Naive thymus-derived CD8-positive, alpha-beta T cell (primary cell): ENCODE data around the gene PCED1B. TPM values are rescaled to one million over a fixed set of nuclear protein-coding genes. Genes with fewer than 3 reads are reported as not detected.

Experiments
- ATAC-seq, 2 donors: fragments of 150-1000 bp; cut with Tn5 transposase in 1 of 2; sonication (Bioruptor Pico), chemical (Tn5 transposase) in 1 of 2; 1 replicate in 1 of 2; 2 replicates in 1 of 2; pipeline ENCODE4 v1.10.0; 2021; ENCODE audit warnings: mild to moderate bottlenecking in 2 of 2, moderate library complexity in 2 of 2
- POLR2A ChIA-PET: fragments of 350-600 bp; sonication (Branson Sonifier 250); formaldehyde crosslinking; loops from one replicate; lab custom pipeline; 2021; ENCODE audit warnings: antibody characterized with exemption; lab: Charles Lee
- DNase-seq, 10 donors: peaks; one replicate each; pipeline versions ENCODE4 v3.0.0 to v3.0.0-alpha.2; 2020 to 2022
- H3K27ac Mint-ChIP-seq, 10 donors: one replicate each; pipeline ENCODE4 v1.8.0; 2020 to 2022; ENCODE audit warnings: mild to moderate bottlenecking in 10 of 10, mixed read lengths in 10 of 10, moderate library complexity in 4 of 10, inconsistent platforms in 1 of 10
- H3K27me3 Mint-ChIP-seq, 5 donors: one replicate each; pipeline ENCODE4 v1.8.0; 2021 to 2022; ENCODE audit warnings: mixed read lengths in 5 of 5
- H3K36me3 Mint-ChIP-seq, 3 donors: one replicate each; pipeline ENCODE4 v1.8.0; 2020 to 2022; ENCODE audit warnings: mixed read lengths in 3 of 3, mild to moderate bottlenecking in 2 of 3, inconsistent platforms in 1 of 3
- H3K4me1 Mint-ChIP-seq, 4 donors: one replicate each; pipeline ENCODE4 v1.8.0; 2021 to 2022; ENCODE audit warnings: mixed read lengths in 4 of 4
- H3K4me3 Mint-ChIP-seq, 10 donors: one replicate each; pipeline ENCODE4 v1.8.0; 2020 to 2022; ENCODE audit warnings: mild to moderate bottlenecking in 10 of 10, mixed read lengths in 10 of 10, moderate library complexity in 6 of 10, inconsistent platforms in 1 of 10
- H3K9me3 Mint-ChIP-seq, 9 donors: one replicate each; pipeline ENCODE4 v1.8.0; 2020 to 2022; ENCODE audit warnings: mixed read lengths in 9 of 9, mild to moderate bottlenecking in 3 of 9, inconsistent platforms in 1 of 9, moderate library complexity in 1 of 9
- polyA plus RNA-seq, 3 donors: library from polyadenylated mRNA; unstranded; fragments of 300-500 nt; fragmentation: Illumina TruSeq; gene quantifications; one replicate each; pipeline ENCODE4 v1.2.3, GENCODE V29; 2021
- total RNA-seq, 8 experiments: library from RNA in 2 of 8; stranded (reverse) in 2 of 8; gene quantifications; one replicate each; pipeline ENCODE4 v1.2.3 and lab custom pipeline; 2021 to 2026

The PCED1B gene
- total and polyA plus RNA-seq, 5 experiments from 2014 or later: 54.9 to 163 (median 83.9) TPM

DNA sequence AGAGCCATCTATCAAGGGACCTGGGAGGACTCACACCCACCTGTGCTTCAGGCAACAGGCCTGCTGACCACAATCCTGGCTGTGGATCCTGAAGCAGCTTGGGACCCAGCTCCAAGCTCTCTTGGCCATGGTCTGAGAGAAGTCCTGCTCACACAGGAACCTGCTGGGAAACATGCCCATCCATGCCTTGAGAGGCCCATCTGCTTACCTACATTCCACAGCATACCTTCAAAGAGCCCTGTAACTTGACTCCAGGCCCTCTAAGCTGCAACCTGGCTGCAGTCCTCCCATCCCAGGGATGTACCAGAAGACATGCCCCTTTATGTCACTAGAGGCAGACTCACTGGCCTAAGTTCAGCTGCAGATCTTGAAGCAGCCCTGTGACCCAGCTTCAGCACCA is 62.0 kb downstream of the PCED1B start:
- Mint-ChIP-seq H3K27ac (peak overlapping the region in 1 of 10 donors; percentile 20), H3K36me3 (peaks cover 26 to 47% (median 45%) of the 10 kb centered on the region in 3 donors), H3K9me3 (peaks cover 0 to 12% (median 2%) of the 10 kb centered on the region in 9 donors), H3K27me3 (no peaks in the 10 kb centered on the region), H3K4me1 (peaks cover 17 to 31% (median 27%) of the 10 kb centered on the region in 4 donors), H3K4me3 (no peak overlapping the region)
- POLR2A ChIA-PET: interaction anchor here (1.3 kb wide), 1 partner anchor 71 kb away, joined by 3 read pairs; no protein-coding TSS in a partner anchor
- no peak for ATAC-seq
- no peak for DNase-seq

DNA sequence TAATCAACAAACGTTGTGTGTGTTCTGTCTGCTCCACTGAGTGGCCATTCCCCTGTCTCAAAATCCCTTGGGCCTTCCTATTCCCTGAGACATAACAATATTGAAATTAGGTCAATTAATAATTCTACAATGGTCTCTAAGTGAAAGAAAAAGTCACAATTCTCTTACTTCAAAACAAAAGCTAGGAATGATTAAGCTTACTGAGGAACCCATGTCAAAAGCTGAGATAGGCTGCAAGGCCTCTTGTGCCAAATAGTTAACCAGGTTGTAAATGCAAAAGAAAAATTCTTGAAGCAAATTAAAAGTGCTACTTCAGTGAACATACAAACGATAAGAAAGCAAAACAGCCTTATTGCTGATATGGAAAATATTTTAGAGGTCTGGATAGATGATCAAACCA is 65.3 kb downstream of the PCED1B start:
- ATAC-seq (peak in 1 of 2 donors; percentile 28), DNase-seq (no peak)
- peak overlapping the region in 7 of 10 donors; percentile 13 to 89 (median 53) for H3K27ac Mint-ChIP-seq
- peaks cover 0 to 4% (median 2%) of the 10 kb centered on the region in 9 donors for H3K9me3 Mint-ChIP-seq
- no peaks in the 10 kb centered on the region for H3K27me3 Mint-ChIP-seq
- peaks cover 16 to 40% (median 36%) of the 10 kb centered on the region in 3 donors for H3K36me3 Mint-ChIP-seq
- POLR2A ChIA-PET: no interaction called here
- peaks cover 16 to 33% (median 29%) of the 10 kb centered on the region in 4 donors for H3K4me1 Mint-ChIP-seq
- H3K4me3 Mint-ChIP-seq: peak overlapping the region in 1 of 10 donors; percentile 15

DNA sequence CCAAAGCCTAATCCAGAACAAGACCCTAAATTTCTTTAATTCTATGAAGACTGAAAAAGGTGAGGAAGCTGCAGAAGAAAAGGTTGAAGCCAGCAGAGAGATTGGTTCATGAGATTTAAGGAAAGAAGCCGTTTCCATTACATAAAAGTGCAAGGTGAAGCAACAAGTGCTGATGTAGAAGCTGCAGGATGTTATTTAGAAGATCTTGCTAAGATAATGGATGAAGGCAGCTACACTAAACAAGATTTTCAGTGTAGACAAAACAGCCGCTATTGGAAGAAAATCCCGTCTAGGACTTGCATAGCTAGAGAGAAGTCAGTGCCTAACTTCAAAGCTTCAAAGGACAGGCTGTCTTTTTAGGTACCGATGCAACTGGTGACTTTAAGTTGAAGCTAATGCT is 65.8 kb downstream of the PCED1B start:
- H3K36me3 Mint-ChIP-seq: peaks cover 16 to 40% (median 36%) of the 10 kb centered on the region in 3 donors
- DNase-seq (peak in 2 of 10 donors; percentile 22 to 34), ATAC-seq (peak; percentile 62 to 76)
- POLR2A ChIA-PET: interaction anchor here (0.9 kb wide), 1 partner anchor 10 kb away, joined by 3 read pairs; no protein-coding TSS in a partner anchor
- H3K4me1 Mint-ChIP-seq: peaks cover 16 to 33% (median 28%) of the 10 kb centered on the region in 4 donors
- H3K9me3 Mint-ChIP-seq: peaks cover 0 to 4% (median 2%) of the 10 kb centered on the region in 9 donors
- peak overlapping the region in 6 of 10 donors; percentile 13 to 89 (median 61) for H3K27ac Mint-ChIP-seq
- no peaks in the 10 kb centered on the region for H3K27me3 Mint-ChIP-seq
- H3K4me3 Mint-ChIP-seq: peak overlapping the region in 4 of 10 donors; percentile 3 to 36 (median 22)

DNA sequence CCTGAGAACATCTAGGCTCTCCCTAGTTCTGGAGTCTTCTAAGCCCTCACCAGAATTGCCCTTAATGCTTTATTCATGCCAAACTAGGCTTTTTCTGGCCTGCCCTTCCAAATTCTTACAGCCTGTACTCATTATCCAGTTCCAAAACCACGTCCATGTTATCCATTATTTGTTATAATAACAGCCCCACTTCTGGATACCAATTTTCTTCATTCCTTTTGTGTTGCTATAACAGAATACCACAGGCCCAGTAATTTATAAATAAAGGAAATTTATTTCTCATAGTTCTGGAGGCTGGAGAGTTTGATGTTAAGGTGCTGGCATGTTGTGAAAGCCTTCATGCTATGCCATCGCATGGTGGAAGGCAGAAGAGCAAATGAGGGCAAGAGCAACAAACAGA is 68.3 kb downstream of the PCED1B start:
- no peaks in the 10 kb centered on the region for H3K27me3 Mint-ChIP-seq
- peak overlapping the region in 3 of 10 donors; percentile 1 to 25 (median 1) for H3K27ac Mint-ChIP-seq
- H3K36me3 Mint-ChIP-seq: peaks cover 13 to 41% (median 30%) of the 10 kb centered on the region in 3 donors
- H3K4me1 Mint-ChIP-seq: peaks cover 19 to 37% (median 27%) of the 10 kb centered on the region in 4 donors
- no peak for DNase-seq
- no peak for ATAC-seq
- no peak overlapping the region for H3K4me3 Mint-ChIP-seq
- H3K9me3 Mint-ChIP-seq: peaks cover 0 to 10% (median 5%) of the 10 kb centered on the region in 9 donors
- POLR2A ChIA-PET: no interaction called here

DNA sequence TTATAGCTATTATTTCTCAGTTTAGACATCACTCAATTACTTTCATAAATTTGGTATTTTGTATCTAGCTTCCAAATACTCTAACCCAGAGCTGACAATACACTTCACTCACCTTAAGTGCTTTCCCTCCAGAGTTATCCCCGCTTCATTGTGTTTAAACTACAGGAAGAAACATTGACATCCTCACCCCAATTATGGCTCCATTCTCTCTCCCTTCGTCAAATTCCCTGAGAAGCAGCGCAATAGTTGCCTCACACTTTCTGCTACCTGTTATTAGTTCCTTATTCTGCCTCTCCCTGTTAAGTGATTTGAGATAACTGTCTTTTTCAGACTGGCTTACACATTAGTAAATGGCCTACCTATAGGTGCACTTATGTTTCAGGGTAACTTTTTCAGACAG is 69.7 kb downstream of the PCED1B start:
- ATAC-seq: no peak
- peaks cover 0 to 10% (median 2%) of the 10 kb centered on the region in 9 donors for H3K9me3 Mint-ChIP-seq

DNA sequence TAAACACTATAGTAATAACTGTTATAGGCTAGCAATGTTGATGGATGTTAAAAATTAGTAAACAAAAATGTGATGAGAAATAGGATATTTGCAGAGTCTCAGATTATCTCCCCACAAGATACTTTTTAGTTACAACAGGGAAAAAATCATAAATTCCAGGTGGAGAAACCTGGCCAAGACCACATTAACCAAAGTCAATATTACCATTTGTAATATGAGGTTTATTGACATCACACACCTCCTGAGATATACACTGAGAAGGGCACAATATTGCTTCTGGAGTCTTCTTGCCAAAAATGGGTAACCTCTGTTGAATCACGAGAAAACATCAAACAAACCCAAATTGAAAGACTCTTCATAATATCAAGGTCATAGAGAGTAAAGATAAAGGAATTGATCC is 72.7 kb downstream of the PCED1B start:
- H3K4me1 Mint-ChIP-seq: peaks cover 23 to 43% (median 28%) of the 10 kb centered on the region in 4 donors
- H3K27ac Mint-ChIP-seq: peak overlapping the region in 1 of 10 donors; percentile 64
- ATAC-seq (no peak), DNase-seq (no peak)
- peaks cover 8 to 21% (median 17%) of the 10 kb centered on the region in 3 donors for H3K36me3 Mint-ChIP-seq
- H3K27me3 Mint-ChIP-seq: no peaks in the 10 kb centered on the region
- H3K4me3 Mint-ChIP-seq: no peak overlapping the region
- POLR2A ChIA-PET: interaction anchor here (1.2 kb wide), 1 partner anchor 55 kb away, joined by 3 read pairs; no protein-coding TSS in a partner anchor
- H3K9me3 Mint-ChIP-seq: peaks cover 0 to 10% (median 2%) of the 10 kb centered on the region in 9 donors

More for the DNA sequence above, 69.7 kb downstream of the PCED1B start:
- POLR2A ChIA-PET: interaction anchor here (1.0 kb wide), 1 partner anchor 17 kb away, joined by 3 read pairs; no protein-coding TSS in a partner anchor
- Mint-ChIP-seq H3K27me3 (no peaks in the 10 kb centered on the region), H3K4me3 (no peak overlapping the region), H3K27ac (peak overlapping the region in 2 of 10 donors; percentile 37 to 54), H3K4me1 (peaks cover 22 to 34% (median 28%) of the 10 kb centered on the region in 4 donors), H3K36me3 (peaks cover 13 to 29% (median 27%) of the 10 kb centered on the region in 3 donors)
- no peak for DNase-seq

DNA sequence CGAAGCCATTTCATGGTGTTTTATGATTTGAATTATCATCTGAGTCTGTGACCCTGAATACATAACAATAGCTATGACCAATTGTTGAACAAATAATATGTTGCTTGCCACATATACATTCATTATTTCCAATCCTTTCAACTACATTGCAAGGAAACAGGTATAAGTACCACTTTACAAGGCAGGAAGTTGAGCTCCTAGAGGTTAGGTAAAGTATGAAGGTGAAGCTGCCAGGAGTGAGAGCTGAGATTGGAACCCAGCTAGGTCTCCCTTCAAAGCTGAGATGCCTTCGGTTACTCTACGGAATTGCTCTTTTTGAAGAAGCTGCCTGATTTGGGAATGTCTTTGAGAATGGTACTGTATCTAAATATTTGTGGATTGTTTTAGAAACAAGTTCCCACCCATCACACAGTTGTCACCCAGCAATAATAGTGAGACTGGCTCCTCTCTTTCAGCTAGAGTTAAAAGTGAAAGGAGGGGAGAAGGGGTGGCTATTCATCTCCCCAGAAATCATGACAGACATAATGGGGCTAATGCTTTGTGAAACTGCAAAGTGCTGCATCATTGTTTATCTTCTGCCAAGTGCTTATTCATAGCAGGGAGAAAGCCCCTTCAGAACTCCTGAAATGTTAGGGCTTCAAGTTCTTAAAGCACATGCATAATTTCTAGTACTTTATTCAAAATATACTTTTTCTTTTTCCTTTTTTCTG is 76.2 kb downstream of the PCED1B start:
- DNase-seq: peak in 2 of 10 donors; percentile 8 to 28
- POLR2A ChIA-PET: interaction anchor here (0.5 to 1.7 kb wide), 7 partner anchors 9 to 242 kb away, joined by 3 to 4 read pairs (median 3); partner anchors contain the start of genes AMIGO2 and PCED1B
- Mint-ChIP-seq H3K27ac (peak overlapping the region; percentile 53 to 91 (median 72)), H3K9me3 (peaks cover 3 to 24% (median 12%) of the 10 kb centered on the region in 9 donors), H3K27me3 (no peaks in the 10 kb centered on the region), H3K4me3 (peak overlapping the region in 1 of 10 donors; percentile 22), H3K36me3 (peaks cover 20 to 28% (median 26%) of the 10 kb centered on the region in 3 donors), H3K4me1 (peaks cover 23 to 42% (median 33%) of the 10 kb centered on the region in 4 donors)
- ATAC-seq: peak; percentile 74 to 76

DNA sequence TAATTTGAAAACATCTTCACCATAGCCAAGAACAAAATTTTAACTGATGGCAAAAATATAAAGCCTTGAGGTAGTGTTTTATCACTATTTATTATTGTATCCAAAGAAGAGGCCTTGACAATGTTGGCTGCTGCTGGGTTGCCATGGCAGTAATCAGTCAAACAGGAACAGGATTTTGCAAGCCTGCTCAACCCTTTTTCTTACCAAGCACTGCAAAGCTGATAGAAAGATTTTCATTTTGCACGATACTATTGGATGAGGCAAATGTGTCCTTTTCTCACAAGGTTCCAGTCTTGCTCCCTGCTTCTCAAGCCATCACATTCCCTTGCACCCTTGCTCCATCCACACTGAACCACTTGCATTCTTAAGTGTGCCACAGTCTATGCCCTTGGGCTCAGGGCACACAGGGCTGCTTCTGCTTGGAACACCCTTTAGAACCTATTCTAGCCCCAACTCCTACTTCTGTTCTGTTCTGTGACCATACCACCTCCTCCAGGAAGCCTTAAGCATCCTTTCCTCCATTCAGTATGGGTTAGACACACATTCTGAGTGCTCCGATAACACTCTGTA is 76.8 kb downstream of the PCED1B start:
- peaks cover 3 to 24% (median 13%) of the 10 kb centered on the region in 9 donors for H3K9me3 Mint-ChIP-seq
- peak; percentile 69 to 73 for ATAC-seq
- H3K27me3 Mint-ChIP-seq: no peaks in the 10 kb centered on the region
- peak overlapping the region; percentile 4 to 91 (median 68) for H3K27ac Mint-ChIP-seq
- H3K36me3 Mint-ChIP-seq: peaks cover 26 to 30% (median 29%) of the 10 kb centered on the region in 3 donors
- POLR2A ChIA-PET: interaction anchor here (0.5 to 1.7 kb wide), 6 partner anchors 11 to 241 kb away, joined by 3 to 4 read pairs (median 3); partner anchors contain the start of genes AMIGO2 and PCED1B
- H3K4me1 Mint-ChIP-seq: peaks cover 23 to 40% (median 35%) of the 10 kb centered on the region in 4 donors
- DNase-seq: peak in 3 of 10 donors; percentile 14 to 42 (median 27)
- peak overlapping the region in 1 of 10 donors; percentile 46 for H3K4me3 Mint-ChIP-seq

DNA sequence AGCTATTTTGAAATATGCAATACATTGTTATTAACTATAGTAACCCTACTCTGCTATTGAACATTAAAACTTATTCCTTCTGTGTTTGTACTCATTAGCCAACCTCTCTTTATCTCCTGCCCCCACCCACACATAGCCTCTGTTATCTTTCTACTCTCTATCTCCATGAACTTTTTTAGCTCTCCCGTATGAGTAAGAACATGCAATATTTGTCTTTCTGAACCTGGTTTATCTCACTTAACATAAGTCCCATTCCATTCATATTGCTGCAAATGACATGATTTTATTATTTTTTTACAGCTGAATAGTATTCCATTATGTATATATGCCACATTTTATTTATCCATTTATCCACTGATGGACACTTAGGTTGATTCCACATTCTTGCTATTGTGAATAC is 79.4 kb downstream of the PCED1B start:
- ATAC-seq: no peak
- peaks cover 5 to 24% (median 11%) of the 10 kb centered on the region in 9 donors for H3K9me3 Mint-ChIP-seq
- peaks cover 25 to 45% (median 35%) of the 10 kb centered on the region in 4 donors for H3K4me1 Mint-ChIP-seq
- H3K27ac Mint-ChIP-seq: peak overlapping the region in 1 of 10 donors; percentile 26
- H3K36me3 Mint-ChIP-seq: peaks cover 36 to 41% (median 40%) of the 10 kb centered on the region in 3 donors
- no peak for DNase-seq
- H3K27me3 Mint-ChIP-seq: no peaks in the 10 kb centered on the region
- POLR2A ChIA-PET: interaction anchor here (1.3 kb wide), 1 partner anchor 148 kb away, joined by 3 read pairs; no protein-coding TSS in a partner anchor
- no peak overlapping the region for H3K4me3 Mint-ChIP-seq

DNA sequence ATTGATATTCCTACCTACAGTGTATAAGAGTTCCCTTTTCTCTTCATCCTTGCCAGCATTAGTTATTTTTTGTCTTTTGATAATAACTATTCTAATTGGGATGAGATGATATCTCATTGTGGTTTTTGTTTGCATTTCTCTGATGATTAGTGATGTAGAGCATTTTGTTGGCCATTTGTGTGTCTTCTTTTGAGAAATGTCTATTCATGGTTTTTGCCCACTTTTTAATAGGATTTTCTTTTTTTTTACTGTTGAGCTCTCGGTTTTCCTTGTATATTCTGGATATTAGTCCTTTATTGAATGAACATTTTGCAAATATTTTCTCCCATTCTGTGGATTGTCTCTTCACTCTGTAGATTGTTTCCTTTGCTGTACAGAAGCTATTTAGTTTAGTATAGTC is 79.9 kb downstream of the PCED1B start:
- DNase-seq (no peak), ATAC-seq (no peak)
- POLR2A ChIA-PET: interaction anchor here (1.3 kb wide), 1 partner anchor 147 kb away, joined by 3 read pairs; no protein-coding TSS in a partner anchor
- peaks cover 26 to 44% (median 36%) of the 10 kb centered on the region in 4 donors for H3K4me1 Mint-ChIP-seq
- no peak overlapping the region for H3K27ac Mint-ChIP-seq
- peaks cover 36 to 47% (median 44%) of the 10 kb centered on the region in 3 donors for H3K36me3 Mint-ChIP-seq
- H3K9me3 Mint-ChIP-seq: peaks cover 5 to 24% (median 11%) of the 10 kb centered on the region in 9 donors
- H3K4me3 Mint-ChIP-seq: no peak overlapping the region
- H3K27me3 Mint-ChIP-seq: no peaks in the 10 kb centered on the region

DNA sequence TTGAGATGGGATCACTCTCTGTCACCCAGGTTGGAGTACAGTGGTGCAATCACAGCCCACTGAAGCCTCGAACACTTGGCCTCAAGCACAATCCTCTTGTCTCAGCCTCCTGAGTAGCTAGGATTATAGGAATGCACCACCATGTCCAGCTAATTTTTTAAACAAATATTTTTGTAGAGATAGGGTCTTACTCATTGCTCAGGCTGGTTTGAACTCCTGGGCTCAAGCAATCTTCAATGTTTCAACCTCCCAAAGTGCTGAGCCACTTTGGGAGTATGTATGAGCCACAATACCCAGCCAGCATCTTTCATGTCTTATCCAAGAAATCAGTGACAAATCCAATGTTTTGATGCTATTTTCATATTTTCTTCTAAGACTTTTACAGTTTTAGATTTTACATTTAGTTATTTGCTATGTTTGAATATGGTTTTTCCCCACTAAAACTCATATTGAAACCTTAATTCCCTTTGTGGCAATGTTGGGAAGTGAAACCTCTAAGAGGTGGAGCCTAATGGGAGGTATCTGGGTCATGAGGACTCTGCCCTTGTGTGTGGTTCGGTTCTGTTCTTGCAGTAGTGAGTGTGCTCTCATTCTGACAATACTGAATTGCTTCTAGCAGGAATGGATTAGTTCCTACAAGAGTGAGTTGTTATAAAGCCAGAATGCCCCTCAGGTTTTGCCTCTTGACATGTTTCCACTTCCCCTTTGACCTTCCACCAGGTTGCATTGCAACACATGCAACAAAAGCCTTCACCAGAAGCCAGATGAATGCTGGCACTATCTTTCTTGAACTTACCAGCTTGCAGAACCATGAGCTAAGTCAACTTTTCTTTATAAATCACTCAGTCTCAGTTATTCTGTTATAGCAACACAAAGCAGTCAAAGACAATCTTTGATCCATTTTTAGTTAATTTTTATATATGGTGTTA is 81.2 kb downstream of the PCED1B start:
- Mint-ChIP-seq H3K9me3 (peaks cover 5 to 24% (median 11%) of the 10 kb centered on the region in 9 donors), H3K36me3 (peaks cover 36 to 55% (median 49%) of the 10 kb centered on the region in 3 donors), H3K4me1 (peaks cover 23 to 32% (median 30%) of the 10 kb centered on the region in 4 donors), H3K27ac (no peak overlapping the region), H3K4me3 (no peak overlapping the region), H3K27me3 (no peaks in the 10 kb centered on the region)
- POLR2A ChIA-PET: interaction anchor here (0.7 kb wide), 1 partner anchor 134 kb away, joined by 3 read pairs; no protein-coding TSS in a partner anchor
- DNase-seq (no peak), ATAC-seq (no peak)
